Natural killer cell (primary cell): Measurements from ENCODE around the gene SUGP1. TPM values are rescaled to one million over a fixed set of nuclear protein-coding genes. Genes with fewer than 3 reads are reported as not detected.
A peak's percentile ranks its signal among the peaks of the same experiment; 100 is the strongest.

ENCODE experiments used
- ATAC-seq, 3 donors: fragments of 150-1000 bp in 2 of 3; fragments of 200-7000 bp in 1 of 3; cut with Tn5 transposase; 1 replicate in 1 of 3; 2 replicates in 2 of 3; pipeline ENCODE4 v1.10.0; 2021; ENCODE audit warnings: mild to moderate bottlenecking in 2 of 3, moderate library complexity in 2 of 3
- DNase-seq, 2 donors: peaks; one replicate each; pipeline versions ENCODE4 v3.0.0 to v3.0.0-alpha.2; 2013 to 2021; ENCODE audit warnings: mixed read lengths in 1 of 2
- H3K27ac ChIP-seq: one replicate; pipeline ENCODE4 v1.5.1; 2013; ENCODE audit warnings: mild to moderate bottlenecking, low read length
- H3K27me3 ChIP-seq: one replicate; pipeline ENCODE4 v1.6.1; 2013; ENCODE audit warnings: low read length; ENCODE audit not compliant: control insufficient read depth, insufficient read depth
- H3K36me3 ChIP-seq: one replicate; pipeline ENCODE4 v1.6.1; 2013; ENCODE audit warnings: low read length; ENCODE audit not compliant: control insufficient read depth, insufficient read depth
- H3K4me1 ChIP-seq: one replicate; pipeline ENCODE4 v1.6.1; 2013; ENCODE audit warnings: low read length; ENCODE audit not compliant: control insufficient read depth, insufficient read depth
- H3K4me3 ChIP-seq: one replicate; pipeline ENCODE4 v1.5.1; 2013; ENCODE audit warnings: low read length
- H3K9me3 ChIP-seq: one replicate; pipeline ENCODE4 v1.6.1; 2013; ENCODE audit warnings: low read length; ENCODE audit not compliant: control insufficient read depth, insufficient read depth
- H3K27ac Mint-ChIP-seq, 2 donors: one replicate each; pipeline ENCODE4 v1.8.0; 2022; ENCODE audit warnings: mild to moderate bottlenecking in 2 of 2, mixed read lengths in 2 of 2, moderate library complexity in 1 of 2
- H3K27me3 Mint-ChIP-seq, 2 donors: one replicate each; pipeline ENCODE4 v1.8.0; 2022; ENCODE audit warnings: low read depth in 2 of 2, mixed read lengths in 2 of 2
- H3K36me3 Mint-ChIP-seq: one replicate; pipeline ENCODE4 v1.8.0; 2022; ENCODE audit warnings: mixed read lengths
- H3K4me1 Mint-ChIP-seq, 2 donors: one replicate each; pipeline ENCODE4 v1.8.0; 2022; ENCODE audit warnings: mixed read lengths in 2 of 2
- H3K4me3 Mint-ChIP-seq: one replicate; pipeline ENCODE4 v1.8.0; 2022; ENCODE audit warnings: mild to moderate bottlenecking, moderate library complexity, mixed read lengths
- H3K9me3 Mint-ChIP-seq, 2 donors: one replicate each; pipeline ENCODE4 v1.8.0; 2022; ENCODE audit warnings: mixed read lengths in 2 of 2
- WGBS: methylation state at CpG from one replicate; pipeline ENCODE4 v1.1.7; 2013; ENCODE audit warnings: missing lambda C conversion rate; ENCODE audit not compliant: insufficient coverage; 5-methylcytosine and 5-hydroxymethylcytosine counted together
- intact Hi-C: fragments of 100-400 bp; cut with micrococcal nuclease; formaldehyde crosslinking; loops from one replicate; pipeline ENCODE4 v1.14.2; 2022
- total RNA-seq, 4 donors: library from RNA; stranded (reverse); fragments of 120-200 nt in 1 of 4; gene quantifications; one replicate each; pipeline versions ENCODE4 v1.2.3 to v1.2.4, GENCODE V29; 2013 to 2022
- TF ChIP-seq, protein P1 (sequence below): fragments of 200-600 bp; IDR thresholded peaks from one replicate; pipeline ENCODE4 v1.8.0; 2022; ENCODE audit warnings: antibody characterized with exemption

SUGP1 gene
- total RNA-seq, 3 donors from 2014 or later (not counting 1 experiment from before 2014, with no cell fraction given) = 64.7 to 86.5 (median 75.8) TPM

- Mint-ChIP-seq H3K4me3 (no peak overlapping the region), H3K36me3 (no peaks in the 10 kb centered on the region), H3K9me3 (no peaks in the 10 kb centered on the region), H3K27ac (peak overlapping the region; percentile 73 to 86), H3K27me3 (no peaks in the 10 kb centered on the region), H3K4me1 (peaks cover 14 to 29% of the 10 kb centered on the region in 2 donors)
- DNase-seq (no peak), ATAC-seq (no peak)
- peaks cover under 1% of the 10 kb centered on the region for H3K36me3 ChIP-seq
- TF ChIP-seq, protein P1, sequence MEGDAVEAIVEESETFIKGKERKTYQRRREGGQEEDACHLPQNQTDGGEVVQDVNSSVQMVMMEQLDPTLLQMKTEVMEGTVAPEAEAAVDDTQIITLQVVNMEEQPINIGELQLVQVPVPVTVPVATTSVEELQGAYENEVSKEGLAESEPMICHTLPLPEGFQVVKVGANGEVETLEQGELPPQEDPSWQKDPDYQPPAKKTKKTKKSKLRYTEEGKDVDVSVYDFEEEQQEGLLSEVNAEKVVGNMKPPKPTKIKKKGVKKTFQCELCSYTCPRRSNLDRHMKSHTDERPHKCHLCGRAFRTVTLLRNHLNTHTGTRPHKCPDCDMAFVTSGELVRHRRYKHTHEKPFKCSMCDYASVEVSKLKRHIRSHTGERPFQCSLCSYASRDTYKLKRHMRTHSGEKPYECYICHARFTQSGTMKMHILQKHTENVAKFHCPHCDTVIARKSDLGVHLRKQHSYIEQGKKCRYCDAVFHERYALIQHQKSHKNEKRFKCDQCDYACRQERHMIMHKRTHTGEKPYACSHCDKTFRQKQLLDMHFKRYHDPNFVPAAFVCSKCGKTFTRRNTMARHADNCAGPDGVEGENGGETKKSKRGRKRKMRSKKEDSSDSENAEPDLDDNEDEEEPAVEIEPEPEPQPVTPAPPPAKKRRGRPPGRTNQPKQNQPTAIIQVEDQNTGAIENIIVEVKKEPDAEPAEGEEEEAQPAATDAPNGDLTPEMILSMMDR = no peak
- no peak overlapping the region for H3K4me3 ChIP-seq
- peaks cover 38% of the 10 kb centered on the region for H3K4me1 ChIP-seq
- intact Hi-C loops = no loop called here
- H3K9me3 ChIP-seq = no peaks in the 10 kb centered on the region
- WGBS = 96% methylated on average over 4 of the region's 4 CpGs
- no peak overlapping the region for H3K27ac ChIP-seq
- H3K27me3 ChIP-seq = no peaks in the 10 kb centered on the region
Measured at GRCh38 chr19:19362075-19362474, 41.8 kb upstream of the SUGP1 start.

DNA sequence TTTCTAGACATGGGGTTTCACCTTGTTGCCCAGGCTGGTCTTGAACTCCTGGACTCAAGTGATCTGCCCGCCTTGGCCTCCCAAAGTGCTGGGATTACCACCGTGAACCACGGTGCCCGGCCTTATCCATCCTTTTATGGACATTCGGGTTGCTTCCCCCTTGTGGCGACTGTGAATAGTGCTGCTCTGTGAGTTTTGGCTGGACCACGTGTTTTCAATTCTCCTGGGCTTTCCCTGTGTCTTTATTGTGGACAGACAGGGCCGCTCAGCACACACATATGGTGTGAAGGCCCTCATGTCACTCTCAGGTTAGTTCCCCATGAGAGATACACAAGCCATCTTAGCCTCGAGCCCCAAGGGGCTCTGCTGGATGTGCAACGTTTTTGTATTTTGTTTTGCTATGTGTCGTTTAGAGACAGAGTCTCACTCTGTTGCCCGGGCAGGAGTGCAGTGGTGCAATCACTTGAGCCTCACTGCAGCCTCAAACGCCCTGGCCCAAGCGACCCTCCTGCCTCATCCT, 40.8 kb upstream of the SUGP1 start:
- Mint-ChIP-seq H3K27ac (peak overlapping the region; percentile 45 to 86), H3K27me3 (no peaks in the 10 kb centered on the region), H3K4me3 (peak overlapping the region; percentile 35), H3K4me1 (peaks cover 14 to 23% of the 10 kb centered on the region in 2 donors), H3K9me3 (no peaks in the 10 kb centered on the region), H3K36me3 (no peaks in the 10 kb centered on the region)
- Histone ChIP-seq H3K27me3 (no peaks in the 10 kb centered on the region), H3K27ac (no peak overlapping the region), H3K4me3 (no peak overlapping the region), H3K36me3 (peaks cover 7% of the 10 kb centered on the region), H3K4me1 (peaks cover 28% of the 10 kb centered on the region), H3K9me3 (no peaks in the 10 kb centered on the region)
- intact Hi-C loops = no loop called here
- TF ChIP-seq, protein P1 = peak; percentile 79
- DNase-seq (peak; percentile 71 to 89), ATAC-seq (peak; percentile 86 to 90 (median 86))
- 17% methylated on average over 14 of the region's 14 CpGs for WGBS

DNA sequence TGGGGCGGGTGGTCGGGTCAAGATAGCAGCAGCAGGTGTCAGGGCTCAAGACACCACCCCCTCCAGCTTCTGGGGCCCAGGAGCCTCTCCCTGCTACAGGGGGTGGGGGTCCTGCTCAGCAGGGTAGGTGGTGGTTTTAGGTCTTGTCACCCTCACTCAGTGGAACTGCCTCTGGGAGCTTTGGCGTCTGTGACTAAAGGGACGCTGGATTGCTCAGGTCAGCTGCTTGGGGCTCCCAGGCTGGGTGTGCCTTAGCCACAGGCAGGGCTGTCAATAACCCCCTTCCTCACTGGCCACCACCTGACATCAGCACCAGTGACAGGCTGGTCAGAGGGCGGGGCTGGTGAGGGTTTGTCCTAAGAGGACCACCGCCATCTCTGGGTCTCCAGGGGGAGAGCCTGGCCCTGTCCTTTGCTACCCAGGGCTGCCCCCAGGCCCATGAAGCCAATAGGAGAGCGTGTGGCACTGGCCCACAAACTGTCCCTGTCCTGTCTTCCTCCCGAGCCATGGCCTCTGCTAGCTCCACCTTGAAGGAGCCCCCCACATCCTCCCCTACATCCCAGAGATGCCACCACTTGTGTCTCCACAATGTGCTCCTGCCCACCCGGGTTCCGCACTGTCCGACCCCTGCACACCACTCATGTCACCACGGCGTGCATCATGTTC, 36.7 kb upstream of the SUGP1 start:
- H3K4me1 ChIP-seq = peaks cover 10% of the 10 kb centered on the region
- no peak overlapping the region for H3K27ac ChIP-seq
- Mint-ChIP-seq H3K4me1 (peaks cover 6 to 20% of the 10 kb centered on the region in 2 donors), H3K36me3 (no peaks in the 10 kb centered on the region), H3K27me3 (no peaks in the 10 kb centered on the region), H3K27ac (peak overlapping the region; percentile 35 to 48), H3K9me3 (no peaks in the 10 kb centered on the region), H3K4me3 (no peak overlapping the region)
- TF ChIP-seq, protein P1 = no peak
- H3K36me3 ChIP-seq = peaks cover 48% of the 10 kb centered on the region
- ATAC-seq = no peak
- no peak overlapping the region for H3K4me3 ChIP-seq
- 97% methylated on average over 11 of the region's 13 CpGs for WGBS
- intact Hi-C loops = no loop called here
- no peaks in the 10 kb centered on the region for H3K27me3 ChIP-seq
- no peak for DNase-seq
- H3K9me3 ChIP-seq = no peaks in the 10 kb centered on the region
